Dendritic cell treated with granulocyte-macrophage colony-stimulating factor and Interleukin-4, amounts not matched to agents 40 ng/mL and 50 ng/mL, for 4 days (primary cell): ENCODE data around the gene SPAG9.
"Not testable (repeated sequence)": the region's sequence is repeated elsewhere in the genome, so short reads cannot be mapped to it uniquely, and the experiment has no call there.

Experiments used
- H3K27ac Mint-ChIP-seq: one replicate; pipeline ENCODE4 v1.8.0; 2022; ENCODE audit warnings: mild to moderate bottlenecking, mixed read lengths
- H3K27me3 Mint-ChIP-seq: one replicate; pipeline ENCODE4 v1.8.0; 2022; ENCODE audit warnings: mild to moderate bottlenecking, mixed read lengths
- H3K36me3 Mint-ChIP-seq: one replicate; pipeline ENCODE4 v1.8.0; 2022; ENCODE audit warnings: low read depth, mixed read lengths
- H3K4me1 Mint-ChIP-seq: one replicate; pipeline ENCODE4 v1.8.0; 2022; ENCODE audit warnings: low read depth, mixed read lengths
- H3K4me3 Mint-ChIP-seq: one replicate; pipeline ENCODE4 v1.8.0; 2022; ENCODE audit warnings: mild to moderate bottlenecking, moderate library complexity, mixed read lengths
- H3K9me3 Mint-ChIP-seq: one replicate; pipeline ENCODE4 v1.8.0; 2022; ENCODE audit warnings: mixed read lengths
- intact Hi-C: fragments of 100-400 bp; cut with micrococcal nuclease; formaldehyde crosslinking; loops from one replicate; pipeline ENCODE4 v1.15.0; 2022

The SPAG9 gene

DNA sequence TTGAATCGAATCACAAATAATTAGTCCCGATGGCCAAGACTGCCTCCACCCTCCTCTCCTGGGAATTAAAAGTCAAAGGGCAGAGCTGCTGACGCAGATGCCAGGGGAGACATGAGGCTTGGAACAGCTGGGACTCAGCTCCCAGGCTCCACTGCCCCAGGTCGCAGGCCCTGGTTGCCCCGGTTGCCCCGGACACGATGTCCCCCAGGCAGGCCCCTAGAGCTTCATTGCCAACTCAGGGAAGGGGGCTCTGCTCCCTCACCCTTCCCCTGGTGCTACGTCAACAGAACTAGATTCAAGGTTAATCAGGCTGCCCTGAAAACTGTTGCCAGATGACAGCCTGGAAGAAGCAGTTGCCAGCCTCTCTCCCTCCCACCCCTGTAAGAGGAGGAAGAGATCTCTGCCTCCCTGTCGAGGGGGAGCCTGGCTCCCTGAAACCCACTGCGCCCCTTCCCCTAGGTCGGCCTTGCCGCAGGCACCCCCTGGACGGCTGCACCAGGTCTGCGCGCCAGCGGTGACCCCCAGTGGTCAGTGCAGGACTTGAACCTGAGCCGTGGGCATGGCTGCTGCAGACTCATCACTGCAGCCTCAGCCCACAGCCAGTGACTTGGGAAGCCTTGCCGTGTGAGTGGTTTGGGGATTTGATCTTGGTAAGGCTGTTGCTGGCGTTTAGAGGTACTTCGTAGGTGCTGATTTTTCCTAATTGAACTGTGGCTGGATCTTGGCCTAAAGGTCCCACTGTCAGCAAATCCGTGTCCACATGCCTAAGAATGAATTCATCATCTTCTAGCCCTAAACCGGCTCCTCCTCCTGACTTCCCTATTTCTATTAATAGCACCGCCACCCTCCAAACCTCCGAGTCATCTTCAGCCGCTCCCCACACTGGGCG, 170.4 kb downstream of the SPAG9 start:
- intact Hi-C loops: loop anchor here (1.0 to 2.0 kb wide), 2 partner anchors 31 to 84 kb away; partner anchors contain the start of gene TOB1
- H3K9me3 Mint-ChIP-seq: no peaks in the 10 kb centered on the region
- no peak overlapping the region for H3K4me3 Mint-ChIP-seq
- H3K27me3 Mint-ChIP-seq: peaks cover 9% of the 10 kb centered on the region
- H3K4me1 Mint-ChIP-seq: peaks cover 81% of the 10 kb centered on the region
- H3K36me3 Mint-ChIP-seq: no peaks in the 10 kb centered on the region
- H3K27ac Mint-ChIP-seq: peak overlapping the region; percentile 87

DNA sequence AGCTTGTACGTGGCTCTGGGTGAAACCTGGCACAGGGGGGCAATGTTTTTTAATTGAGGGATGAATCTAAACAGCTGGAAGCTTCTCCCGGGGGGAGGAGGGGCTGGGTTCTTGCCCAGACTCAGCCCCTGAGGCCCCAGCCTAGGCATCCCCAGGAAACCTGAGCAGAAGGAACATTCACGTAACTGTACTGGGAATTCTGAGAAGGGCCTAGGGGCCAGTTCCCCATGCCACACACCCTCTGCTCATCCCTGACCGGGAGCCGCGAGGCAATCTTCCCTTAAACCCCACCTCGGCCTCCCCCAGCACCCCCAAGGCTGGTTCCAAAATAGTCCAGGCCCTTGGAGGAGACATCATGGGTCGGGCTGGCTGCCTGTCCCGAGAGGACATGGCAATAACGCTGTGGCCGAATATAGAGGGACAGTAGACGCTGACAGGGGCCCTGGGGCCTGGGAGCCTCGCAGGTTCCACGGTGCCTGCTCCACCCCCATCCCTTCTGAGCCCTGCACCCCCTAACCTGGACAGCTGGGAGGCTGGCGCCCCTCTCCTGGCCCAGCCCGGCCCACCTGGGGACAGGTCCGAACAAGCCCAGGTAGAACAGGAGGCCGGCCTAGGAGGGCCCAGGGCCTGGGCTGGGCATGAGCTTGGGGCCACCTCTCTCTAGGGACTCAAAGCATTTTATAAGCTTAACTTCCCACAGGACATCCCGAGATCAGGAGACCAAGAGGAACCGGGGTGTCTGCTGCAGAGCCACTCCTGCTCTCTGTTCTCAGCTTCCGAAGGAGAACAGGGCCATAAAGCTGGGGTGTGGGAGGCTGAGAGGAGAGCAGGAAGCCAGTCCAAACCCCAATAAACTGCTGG, 171.3 kb downstream of the SPAG9 start:
- Mint-ChIP-seq H3K27me3 (peaks cover 4% of the 10 kb centered on the region), H3K4me3 (no peak overlapping the region), H3K9me3 (no peaks in the 10 kb centered on the region), H3K36me3 (no peaks in the 10 kb centered on the region), H3K4me1 (peaks cover 74% of the 10 kb centered on the region), H3K27ac (peak overlapping the region; percentile 87)
- intact Hi-C loops: no loop called here

DNA sequence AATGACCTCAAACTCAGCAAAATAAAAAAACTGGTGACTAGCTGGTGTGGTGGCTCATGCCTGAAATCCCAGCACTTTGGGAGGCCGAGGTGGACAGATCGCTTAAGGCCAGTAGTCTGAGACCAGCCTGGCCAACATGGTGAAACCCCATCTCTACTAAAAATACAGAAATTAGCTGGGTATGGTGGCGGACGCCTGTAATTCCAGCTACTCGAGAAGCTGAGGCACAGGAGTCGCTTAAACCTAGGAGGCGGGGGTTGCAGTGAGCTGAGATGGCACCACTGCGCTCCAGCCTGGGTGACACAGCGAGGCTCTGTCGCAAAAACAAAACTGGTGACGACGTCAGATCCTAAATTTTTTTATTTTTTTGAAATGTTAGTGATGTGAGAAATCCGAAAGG, 172.0 kb downstream of the SPAG9 start:
- Mint-ChIP-seq H3K9me3 (no peaks in the 10 kb centered on the region), H3K27ac (peak overlapping the region; percentile 87), H3K27me3 (peaks cover 7% of the 10 kb centered on the region), H3K36me3 (no peaks in the 10 kb centered on the region), H3K4me1 (peaks cover 74% of the 10 kb centered on the region), H3K4me3 (no peak overlapping the region)
- intact Hi-C loops: no loop called here

DNA sequence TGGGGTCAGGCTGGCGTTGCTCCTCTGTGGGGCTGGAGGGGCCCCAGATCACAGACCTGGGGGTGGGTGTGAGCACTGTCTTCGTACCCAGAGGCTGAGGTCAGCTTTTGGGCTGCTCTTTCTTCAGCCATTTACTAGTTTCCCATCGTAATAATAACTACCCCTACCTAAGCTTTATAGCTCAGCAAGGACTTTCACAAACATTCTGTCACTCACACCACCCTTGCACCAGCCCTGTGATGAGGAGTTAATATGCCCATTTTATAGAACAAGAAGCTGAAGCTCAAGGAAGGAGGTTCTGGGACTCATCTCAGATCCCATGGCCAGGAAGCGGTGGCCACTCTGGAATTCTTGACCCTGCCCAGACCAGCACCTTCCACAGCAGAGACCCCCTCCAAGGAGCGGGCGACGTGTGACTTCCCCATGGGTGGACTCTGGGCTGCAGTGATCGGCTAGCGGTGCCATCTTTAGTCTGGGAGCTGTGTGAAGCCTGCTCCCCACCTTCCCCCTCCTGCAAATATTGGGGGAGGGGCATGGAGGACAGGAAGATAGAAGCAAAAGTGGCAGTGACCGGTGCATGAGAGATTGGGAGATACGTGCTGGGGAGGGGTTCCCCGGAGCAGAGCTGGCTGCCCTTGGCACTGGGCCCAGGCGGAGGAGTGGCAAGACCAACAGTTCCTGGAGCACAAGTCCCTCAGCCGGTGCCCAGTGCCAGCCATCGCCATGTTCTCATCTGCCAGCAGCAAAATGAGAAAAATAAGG, 172.7 kb downstream of the SPAG9 start:
- Mint-ChIP-seq H3K27me3 (peaks cover 10% of the 10 kb centered on the region), H3K27ac (peak overlapping the region; percentile 87), H3K36me3 (no peaks in the 10 kb centered on the region), H3K9me3 (no peaks in the 10 kb centered on the region), H3K4me3 (peak overlapping the region; percentile 31), H3K4me1 (peaks cover 68% of the 10 kb centered on the region)
- intact Hi-C loops: no loop called here

DNA sequence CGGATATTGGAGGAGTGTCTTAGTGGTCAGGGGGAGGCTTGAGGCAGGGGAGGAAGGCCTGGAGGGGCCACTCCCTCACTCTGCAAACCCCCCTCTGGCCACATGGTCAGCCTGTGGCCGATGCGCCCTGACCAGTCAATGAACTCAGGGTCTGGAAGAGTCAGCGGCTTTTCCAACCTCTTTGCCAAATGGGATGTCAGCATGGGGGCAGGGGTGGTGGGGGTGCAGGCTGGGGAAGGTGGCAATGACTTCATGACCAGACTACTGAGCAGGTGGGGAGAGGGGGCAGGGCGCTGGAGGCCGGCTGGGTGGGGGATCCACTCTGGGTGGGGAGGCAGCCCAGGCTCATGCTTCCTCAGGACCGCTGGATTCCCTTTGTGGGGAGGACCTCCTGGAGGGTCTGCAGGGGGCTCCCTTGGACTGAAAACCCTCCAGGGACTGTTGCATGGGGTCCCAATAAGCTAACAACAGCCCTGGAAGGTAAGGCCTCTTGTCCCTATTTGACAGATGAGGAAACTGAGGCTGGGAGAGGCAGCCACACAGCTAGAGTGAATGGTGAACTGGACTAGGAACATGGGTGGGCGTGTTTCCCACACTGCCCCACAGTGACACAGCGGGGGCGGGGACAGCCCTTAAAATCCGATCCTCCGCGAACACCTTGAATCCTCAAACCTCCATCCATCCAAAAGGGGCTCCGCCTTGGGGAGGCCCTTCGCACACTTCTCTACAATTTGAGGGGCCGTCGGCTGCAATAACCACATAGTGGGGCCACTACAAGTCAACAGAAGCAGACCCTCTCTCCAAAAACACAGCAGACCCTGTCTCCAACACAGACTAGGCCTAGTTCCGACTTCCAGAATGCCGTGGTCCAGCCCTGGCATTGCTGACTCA, 173.5 kb downstream of the SPAG9 start:
- intact Hi-C loops: no loop called here
- peak overlapping the region; percentile 87 for H3K27ac Mint-ChIP-seq
- H3K36me3 Mint-ChIP-seq: no peaks in the 10 kb centered on the region
- H3K27me3 Mint-ChIP-seq: peaks cover 10% of the 10 kb centered on the region
- H3K4me3 Mint-ChIP-seq: no peak overlapping the region
- H3K4me1 Mint-ChIP-seq: peaks cover 62% of the 10 kb centered on the region
- H3K9me3 Mint-ChIP-seq: no peaks in the 10 kb centered on the region

DNA sequence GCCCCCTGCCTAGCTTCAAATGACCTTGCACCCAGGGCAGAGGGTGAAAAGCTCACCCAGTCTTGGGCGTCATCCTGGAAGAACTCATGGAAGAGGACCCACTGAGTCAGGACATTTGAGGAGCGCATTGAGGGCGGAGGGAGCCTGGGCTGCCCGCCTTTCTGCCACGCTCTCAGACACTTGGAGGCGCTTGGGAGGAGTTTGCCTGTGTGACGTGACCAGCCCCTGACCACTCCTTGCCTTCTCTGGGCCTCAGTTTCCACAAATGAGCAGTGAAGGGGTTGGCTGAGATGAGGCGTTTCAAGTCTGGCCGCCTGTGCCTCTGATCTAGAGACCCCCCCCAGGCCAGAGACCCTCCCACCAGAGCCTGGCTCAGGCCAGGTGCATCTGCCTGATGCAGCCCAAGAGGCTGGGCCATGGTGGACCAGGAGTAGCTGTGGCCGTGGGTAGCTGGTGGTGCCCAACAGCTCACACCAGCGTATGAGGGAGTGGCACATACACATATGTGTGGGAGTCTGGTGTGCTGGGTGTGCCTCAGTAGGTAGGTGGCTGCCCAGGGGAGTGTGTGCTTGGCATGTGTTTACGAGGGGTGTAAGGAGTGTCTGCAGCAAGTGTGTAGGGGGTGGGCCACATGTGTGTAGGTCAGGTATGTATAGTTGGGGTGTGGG, 174.3 kb downstream of the SPAG9 start:
- Mint-ChIP-seq H3K4me1 (peaks cover 55% of the 10 kb centered on the region), H3K9me3 (no peaks in the 10 kb centered on the region), H3K27me3 (peaks cover 10% of the 10 kb centered on the region), H3K4me3 (no peak overlapping the region), H3K27ac (peak overlapping the region; percentile 12), H3K36me3 (no peaks in the 10 kb centered on the region)
- intact Hi-C loops: no loop called here

GRCh38 chr17:50945779-50946222, 174.9 kb downstream of the SPAG9 start:
- peaks cover 10% of the 10 kb centered on the region for H3K27me3 Mint-ChIP-seq

DNA sequence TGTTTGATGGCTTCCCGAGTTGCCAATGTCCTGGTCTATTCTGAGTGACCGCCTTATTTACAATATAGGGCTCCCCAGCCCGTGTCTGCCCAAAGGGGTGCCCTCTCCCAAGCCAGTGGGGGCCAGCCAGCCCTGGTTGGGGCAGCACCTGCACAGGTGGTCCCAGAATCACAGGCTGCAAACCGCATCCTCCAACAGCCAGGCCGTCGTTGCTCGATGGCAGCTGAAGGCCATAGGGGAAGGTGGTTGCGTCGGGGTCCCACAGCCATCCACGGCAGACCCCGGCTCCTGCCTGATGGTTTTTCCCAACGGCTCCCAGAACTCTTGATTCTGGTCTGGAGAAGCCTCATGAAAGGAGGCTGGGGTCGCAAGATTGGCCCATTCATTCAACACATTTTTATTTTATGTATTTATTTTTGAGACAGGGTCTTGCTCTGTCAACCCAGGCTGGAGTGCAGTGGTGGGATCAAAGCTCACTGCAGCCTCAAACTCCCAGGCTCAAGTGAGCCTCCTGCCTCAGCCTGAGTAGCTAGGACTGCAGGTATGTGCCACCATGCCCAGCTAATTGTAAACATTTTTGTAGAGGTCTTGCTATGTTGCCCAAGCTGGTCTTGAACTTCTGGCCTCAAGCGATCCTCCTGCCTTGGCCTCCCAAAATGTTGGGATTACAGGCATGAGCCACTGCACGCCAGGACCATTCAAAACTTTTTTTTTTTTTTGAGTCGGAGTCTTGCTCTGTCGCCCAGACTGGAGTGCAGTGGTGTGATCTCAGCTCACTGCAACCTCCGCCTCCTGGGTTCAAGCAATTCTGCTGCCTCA, 175.6 kb downstream of the SPAG9 start:
- intact Hi-C loops: no loop called here
- Mint-ChIP-seq H3K27ac (no peak overlapping the region), H3K27me3 (peaks cover 10% of the 10 kb centered on the region), H3K9me3 (no peaks in the 10 kb centered on the region), H3K4me1 (peaks cover 43% of the 10 kb centered on the region), H3K4me3 (no peak overlapping the region), H3K36me3 (no peaks in the 10 kb centered on the region)

More at GRCh38 chr17:50945779-50946222, 174.9 kb downstream of the SPAG9 start:
- no peaks in the 10 kb centered on the region for H3K9me3 Mint-ChIP-seq
- no peak overlapping the region for H3K4me3 Mint-ChIP-seq
- H3K36me3 Mint-ChIP-seq: no peaks in the 10 kb centered on the region
- peaks cover 50% of the 10 kb centered on the region for H3K4me1 Mint-ChIP-seq
- no peak overlapping the region for H3K27ac Mint-ChIP-seq
- intact Hi-C loops: no loop called here

DNA sequence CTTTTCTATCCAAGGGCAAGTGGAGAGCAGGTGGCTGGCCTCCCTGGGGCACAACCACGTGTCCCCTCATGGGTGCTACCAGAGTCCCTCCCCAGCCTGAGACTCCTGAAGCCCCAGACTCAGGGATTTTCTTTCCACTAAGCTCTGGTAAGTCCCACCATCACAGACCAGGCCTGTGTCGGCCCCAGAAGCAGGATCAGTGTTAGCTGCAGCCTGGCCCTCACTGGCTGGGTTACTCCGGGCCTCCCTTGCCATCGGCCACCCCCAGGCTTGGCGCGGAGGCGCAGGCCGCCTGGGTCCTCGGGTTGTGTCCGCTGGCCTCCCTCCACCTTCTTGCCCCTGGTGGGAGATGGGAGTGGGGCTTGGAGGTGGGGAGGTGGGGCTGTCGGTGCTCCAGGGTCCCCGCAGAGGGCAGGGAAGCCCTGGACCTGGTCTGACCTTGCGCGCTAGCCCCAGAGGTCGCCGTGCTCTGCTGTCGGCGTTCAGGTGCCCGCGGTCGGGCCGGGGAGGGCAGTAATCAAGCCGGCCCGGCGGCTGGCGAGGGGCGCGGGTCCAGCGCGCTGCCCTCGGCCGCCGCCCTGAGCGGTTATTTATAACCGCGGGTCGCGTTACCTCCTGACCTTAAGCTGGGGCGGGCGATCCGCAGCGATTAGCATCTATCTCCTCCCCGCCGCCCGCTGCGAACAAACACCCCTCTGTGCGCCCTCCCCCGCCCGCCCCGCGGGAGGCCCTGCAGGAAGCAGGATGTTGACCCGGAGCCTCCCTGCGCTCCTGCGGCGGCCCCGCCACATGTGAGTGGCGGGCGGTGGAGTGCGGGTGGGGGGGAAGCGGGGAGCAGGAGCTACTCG, 176.4 kb downstream of the SPAG9 start:
- H3K27ac Mint-ChIP-seq: peak overlapping the region; percentile 71
- H3K4me3 Mint-ChIP-seq: peak overlapping the region; percentile 70
- H3K27me3 Mint-ChIP-seq: peaks cover 10% of the 10 kb centered on the region
- intact Hi-C loops: no loop called here
- H3K36me3 Mint-ChIP-seq: no peaks in the 10 kb centered on the region
- peaks cover 35% of the 10 kb centered on the region for H3K4me1 Mint-ChIP-seq
- no peaks in the 10 kb centered on the region for H3K9me3 Mint-ChIP-seq

GRCh38 chr17:50943575-50943933, 177.1 kb downstream of the SPAG9 start:
- H3K27ac Mint-ChIP-seq: no peak overlapping the region
- H3K36me3 Mint-ChIP-seq: no peaks in the 10 kb centered on the region
- peaks cover 28% of the 10 kb centered on the region for H3K4me1 Mint-ChIP-seq
- no peak overlapping the region for H3K4me3 Mint-ChIP-seq
- H3K27me3 Mint-ChIP-seq: peaks cover 10% of the 10 kb centered on the region
- no peaks in the 10 kb centered on the region for H3K9me3 Mint-ChIP-seq
- intact Hi-C loops: no loop called here

GRCh38 chr17:50941676-50942048, 179.0 kb downstream of the SPAG9 start:
- not testable (repeated sequence) for H3K36me3 Mint-ChIP-seq, H3K9me3 Mint-ChIP-seq

More at GRCh38 chr17:50941676-50942048, 179.0 kb downstream of the SPAG9 start:
- H3K27me3 Mint-ChIP-seq, H3K4me3 Mint-ChIP-seq, H3K27ac Mint-ChIP-seq, intact Hi-C loops: not testable (repeated sequence)
- H3K4me1 Mint-ChIP-seq: peaks cover 12% of the 10 kb centered on the region
